GM12801 (cell line): ENCODE results near the gene GPRC5B.

Source experiments
- CTCF ChIP-seq: IDR thresholded peaks from one replicate; pipeline ENCODE4 v1.5.1; 2011; ENCODE audit warnings: control low read depth; ENCODE audit not compliant: insufficient read length; ENCODE audit errors: extremely low read depth

The GPRC5B gene

DNA sequence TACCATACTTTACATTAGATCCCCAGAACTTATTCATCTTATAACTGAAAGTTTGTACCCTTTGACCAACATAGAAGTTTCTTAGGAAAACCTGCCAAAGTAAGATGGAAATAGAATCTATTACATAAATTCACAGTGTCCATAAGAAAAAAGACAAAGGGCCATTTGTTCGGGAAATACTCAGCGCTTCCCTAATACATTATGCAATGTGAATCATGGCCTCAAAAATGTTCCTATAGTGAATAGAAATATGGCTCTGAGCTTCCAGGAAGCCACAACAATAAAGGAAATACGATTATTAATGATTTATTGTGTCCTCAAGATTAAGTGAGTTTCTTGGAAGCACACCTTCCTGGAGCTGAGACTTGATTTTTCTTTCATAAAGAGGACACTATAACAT is 51.5 kb downstream of the GPRC5B start:
- TF ChIP-seq CTCF, result no peak

DNA sequence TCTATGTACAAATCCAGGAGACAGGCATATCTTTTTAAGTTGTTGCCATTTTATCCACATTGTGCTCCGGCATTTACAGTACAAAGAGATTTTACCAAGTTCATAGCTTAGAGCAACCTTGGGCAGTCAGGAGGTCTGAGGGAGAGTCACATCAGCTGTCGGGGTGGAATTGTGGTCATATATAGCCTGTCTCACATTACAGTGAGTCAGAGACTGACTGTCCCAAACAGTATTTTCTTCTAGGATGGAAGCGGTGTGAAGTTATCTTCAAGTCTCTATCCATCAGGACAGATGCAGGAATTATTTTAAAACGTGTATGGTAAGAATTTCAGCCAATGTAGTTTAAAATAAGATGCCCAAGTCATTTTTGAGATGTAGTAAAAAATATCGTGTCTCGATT is 53.0 kb downstream of the GPRC5B start:
- TF ChIP-seq CTCF, result no peak

GRCh38 chr16:19830902-19831560 is 53.6 kb downstream of the GPRC5B start:
- TF ChIP-seq CTCF, result no peak

DNA sequence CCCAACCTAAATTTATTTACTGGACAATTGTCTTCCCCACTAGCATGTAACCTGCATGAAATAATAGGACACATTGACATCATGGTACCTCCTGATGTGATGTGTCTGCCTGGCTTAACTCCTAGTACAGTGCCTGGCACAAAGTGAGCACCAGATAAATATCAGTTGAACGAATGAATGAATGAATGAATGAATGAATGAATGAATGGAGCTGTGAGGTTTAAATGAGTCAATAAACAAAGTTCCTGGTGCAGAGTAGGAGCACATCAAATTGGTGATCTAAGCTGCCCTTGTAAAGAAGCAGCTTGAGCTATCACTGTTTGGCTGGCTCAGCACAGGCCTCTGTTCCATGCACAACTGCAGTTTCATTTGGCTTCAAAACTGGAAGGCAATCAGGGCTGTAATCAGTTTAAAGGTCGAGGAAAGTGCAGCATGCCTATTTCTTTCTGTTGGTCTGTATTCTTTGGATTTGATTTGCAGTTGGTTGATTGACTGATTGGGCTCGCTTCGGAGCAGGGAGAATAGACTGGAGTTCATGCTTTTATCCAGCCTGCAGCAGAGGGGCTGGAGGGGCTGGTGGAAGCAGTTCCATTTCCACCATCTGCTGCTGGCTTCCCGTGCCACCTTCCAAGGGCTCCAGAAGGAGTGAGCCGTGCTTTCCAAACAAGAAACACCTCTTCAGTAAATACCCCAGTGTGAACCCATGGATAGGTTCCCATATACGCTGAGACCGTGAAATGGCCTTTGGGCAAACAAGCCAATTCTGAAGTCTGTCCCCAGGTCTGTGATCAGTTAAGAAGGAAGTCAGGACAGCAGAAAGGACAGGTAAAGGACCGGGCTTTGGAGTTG is 54.6 kb downstream of the GPRC5B start:
- no peak for TF ChIP-seq CTCF

DNA sequence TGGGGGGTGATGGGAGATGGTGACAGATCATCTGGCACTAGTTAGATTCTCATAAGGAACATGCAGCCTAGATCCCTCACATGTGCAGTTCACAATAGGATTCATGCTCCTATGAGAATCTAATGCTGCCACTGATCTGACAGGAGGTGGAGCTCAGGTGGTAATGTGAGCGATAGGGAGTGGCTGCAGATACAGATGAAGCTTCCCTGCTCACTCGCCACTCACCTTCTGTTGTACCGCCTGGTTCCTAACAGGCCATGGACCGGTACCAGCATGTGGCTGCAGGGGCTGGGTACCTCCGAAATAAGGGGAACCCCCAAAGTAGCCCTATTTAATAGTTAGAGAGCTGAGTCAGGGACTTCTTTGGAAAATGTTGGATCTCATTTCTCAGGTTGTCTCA is 60.4 kb downstream of the GPRC5B start:
- TF ChIP-seq CTCF, result no peak

- TF ChIP-seq CTCF, result no peak
Measured at GRCh38 chr16:19823322-19823721, 61.3 kb downstream of the GPRC5B start.

GRCh38 chr16:19822533-19822932 is 62.1 kb downstream of the GPRC5B start:
- TF ChIP-seq CTCF, result no peak
